Osteoblast (primary cell): ENCODE data around the gene CNNM3. TPM values are rescaled to one million over a fixed set of nuclear protein-coding genes. Genes with fewer than 3 reads are reported as not detected.

ENCODE experiments used
- DNase-seq: peaks from one replicate; pipeline ENCODE4 v3.0.0; 2011; ENCODE audit warnings: low spot score, mixed read lengths; ENCODE audit not compliant: insufficient read length; ENCODE audit errors: missing footprints
- H2AFZ ChIP-seq: 2 replicates; pipeline ENCODE4 v1.6.0; 2011; ENCODE audit warnings: mild to moderate bottlenecking, low read length
- H3K27ac ChIP-seq: 2 replicates; pipeline ENCODE4 v1.5.1; 2011; ENCODE audit warnings: mild to moderate bottlenecking, low read depth, low read length, moderate library complexity
- H3K27me3 ChIP-seq: 2 replicates; pipeline ENCODE4 v1.6.0; 2012; ENCODE audit warnings: mild to moderate bottlenecking, control low read depth, inconsistent platforms, low read length, moderate library complexity; ENCODE audit not compliant: insufficient read depth
- H3K36me3 ChIP-seq: 2 replicates; pipeline ENCODE4 v1.5.1; 2011; ENCODE audit warnings: mild to moderate bottlenecking, low read length, control low read depth, moderate library complexity; ENCODE audit not compliant: insufficient read depth
- H3K4me1 ChIP-seq: 2 replicates; pipeline ENCODE4 v1.5.1; 2011; ENCODE audit warnings: mild to moderate bottlenecking, low read length, control low read depth, moderate library complexity; ENCODE audit not compliant: insufficient read depth
- H3K4me2 ChIP-seq: 2 replicates; pipeline ENCODE4 v1.6.0; 2011; ENCODE audit warnings: mild to moderate bottlenecking, low read length; ENCODE audit not compliant: insufficient read depth
- H3K4me3 ChIP-seq: fragments of 200-600 bp; sonication (generic); 3 replicates; pipeline ENCODE4 v1.5.1; 2012; ENCODE audit warnings: mild to moderate bottlenecking, low read length, inconsistent platforms; ENCODE audit not compliant: insufficient read depth
- H3K79me2 ChIP-seq: 2 replicates; pipeline ENCODE4 v1.6.0; 2012; ENCODE audit warnings: mild to moderate bottlenecking, low read length, control low read depth, inconsistent platforms; ENCODE audit not compliant: insufficient read depth
- H3K9me3 ChIP-seq: 2 replicates; pipeline ENCODE4 v1.5.1; 2011; ENCODE audit warnings: low read depth, low read length, control low read depth
- H4K20me1 ChIP-seq: 2 replicates; pipeline ENCODE4 v1.6.0; 2012; ENCODE audit warnings: mild to moderate bottlenecking, low read length, control low read depth; ENCODE audit not compliant: insufficient read depth
- total RNA-seq: library from RNA; depleted of rRNA; stranded (reverse); fragments of >200 nt; gene quantifications from 2 replicates; pipeline ENCODE4 v1.2.3, GENCODE V29; 2012
- TF ChIP-seq, protein P1 (sequence below): IDR thresholded peaks from 2 replicates; pipeline ENCODE4 v1.5.1; 2011; ENCODE audit warnings: mild to moderate bottlenecking, low read depth, low read length, moderate library complexity; ENCODE audit errors: extremely low read depth

The CNNM3 gene
- total RNA-seq, 1 donor = 8.7 TPM

DNA sequence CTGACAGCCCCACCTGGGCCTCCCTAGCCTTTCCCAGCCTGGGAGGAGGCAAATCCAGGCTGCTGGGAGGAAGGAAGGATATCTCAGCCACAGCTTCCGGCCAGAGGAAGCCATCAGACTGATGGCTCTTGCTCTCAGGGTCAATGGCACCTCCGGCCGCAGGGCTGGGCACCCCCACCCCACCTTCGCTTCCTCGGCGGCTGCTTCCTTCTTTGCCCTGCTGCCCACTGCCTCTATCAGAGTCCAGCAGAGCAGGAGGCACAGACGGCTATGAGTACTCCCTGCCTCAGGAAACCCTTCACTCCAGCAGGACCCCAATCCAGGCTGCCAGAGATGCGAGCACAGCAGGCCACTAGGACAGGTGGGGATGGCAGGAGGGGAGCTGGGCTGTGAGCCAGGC lies 50.5 kb downstream of the CNNM3 start:
- Histone ChIP-seq H3K4me2 (peak overlapping the region; percentile 93), H3K79me2 (peaks cover 39% of the 10 kb centered on the region), H3K4me3 (no peak overlapping the region), H3K9me3 (no peaks in the 10 kb centered on the region), H2AFZ (no peak overlapping the region), H4K20me1 (peaks cover 47% of the 10 kb centered on the region), H3K36me3 (peaks cover 47% of the 10 kb centered on the region), H3K27ac (no peak overlapping the region), H3K27me3 (no peaks in the 10 kb centered on the region), H3K4me1 (peaks cover 15% of the 10 kb centered on the region)
- TF ChIP-seq, protein P1, sequence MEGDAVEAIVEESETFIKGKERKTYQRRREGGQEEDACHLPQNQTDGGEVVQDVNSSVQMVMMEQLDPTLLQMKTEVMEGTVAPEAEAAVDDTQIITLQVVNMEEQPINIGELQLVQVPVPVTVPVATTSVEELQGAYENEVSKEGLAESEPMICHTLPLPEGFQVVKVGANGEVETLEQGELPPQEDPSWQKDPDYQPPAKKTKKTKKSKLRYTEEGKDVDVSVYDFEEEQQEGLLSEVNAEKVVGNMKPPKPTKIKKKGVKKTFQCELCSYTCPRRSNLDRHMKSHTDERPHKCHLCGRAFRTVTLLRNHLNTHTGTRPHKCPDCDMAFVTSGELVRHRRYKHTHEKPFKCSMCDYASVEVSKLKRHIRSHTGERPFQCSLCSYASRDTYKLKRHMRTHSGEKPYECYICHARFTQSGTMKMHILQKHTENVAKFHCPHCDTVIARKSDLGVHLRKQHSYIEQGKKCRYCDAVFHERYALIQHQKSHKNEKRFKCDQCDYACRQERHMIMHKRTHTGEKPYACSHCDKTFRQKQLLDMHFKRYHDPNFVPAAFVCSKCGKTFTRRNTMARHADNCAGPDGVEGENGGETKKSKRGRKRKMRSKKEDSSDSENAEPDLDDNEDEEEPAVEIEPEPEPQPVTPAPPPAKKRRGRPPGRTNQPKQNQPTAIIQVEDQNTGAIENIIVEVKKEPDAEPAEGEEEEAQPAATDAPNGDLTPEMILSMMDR = no peak
- peak; percentile 87 for DNase-seq

DNA sequence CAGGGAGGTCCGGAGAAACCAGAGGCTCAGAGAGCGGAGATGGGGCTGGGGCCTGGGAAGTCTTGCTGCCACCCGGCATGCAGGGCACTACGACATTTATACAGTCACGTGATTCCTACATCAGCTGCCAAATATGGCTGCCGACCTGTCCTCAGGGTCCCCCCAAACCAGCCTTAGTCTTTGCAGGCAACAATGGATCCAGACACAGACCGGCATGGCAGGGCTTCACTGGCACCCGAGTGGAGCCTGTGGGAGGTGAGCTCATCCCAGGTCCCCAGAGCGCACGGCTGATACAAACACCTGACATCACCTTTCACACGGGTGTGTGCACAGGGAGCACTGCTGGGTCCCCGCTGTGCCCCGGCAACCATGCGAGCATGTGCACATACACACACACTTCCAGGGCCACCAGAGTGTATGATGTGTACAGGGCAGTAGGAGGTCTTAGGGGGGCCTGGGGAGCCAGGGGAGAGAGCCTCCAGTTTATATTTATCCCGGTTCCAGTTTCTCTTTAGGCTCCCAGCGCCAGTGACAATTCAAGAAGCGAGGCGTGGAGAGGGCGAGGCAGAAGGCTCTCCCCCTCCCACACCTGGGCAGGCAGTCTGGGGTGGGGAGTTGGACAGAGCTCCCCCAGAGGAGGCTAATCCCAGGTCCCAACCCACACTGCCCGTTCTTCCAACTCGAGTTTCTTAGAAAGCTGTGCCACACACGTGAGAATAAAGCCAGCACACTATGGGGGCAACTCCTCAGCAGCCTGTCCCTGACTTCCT lies 51.1 kb downstream of the CNNM3 start:
- Histone ChIP-seq H3K36me3 (peaks cover 41% of the 10 kb centered on the region), H3K9me3 (no peaks in the 10 kb centered on the region), H2AFZ (no peak overlapping the region), H3K79me2 (peaks cover 39% of the 10 kb centered on the region), H3K4me2 (peak overlapping the region; percentile 93), H3K4me3 (peak overlapping the region; percentile 88), H3K4me1 (peaks cover 15% of the 10 kb centered on the region), H3K27ac (peak overlapping the region; percentile 73), H4K20me1 (peaks cover 46% of the 10 kb centered on the region), H3K27me3 (no peaks in the 10 kb centered on the region)
- TF ChIP-seq, protein P1 = no peak
- DNase-seq = peak; percentile 88

DNA sequence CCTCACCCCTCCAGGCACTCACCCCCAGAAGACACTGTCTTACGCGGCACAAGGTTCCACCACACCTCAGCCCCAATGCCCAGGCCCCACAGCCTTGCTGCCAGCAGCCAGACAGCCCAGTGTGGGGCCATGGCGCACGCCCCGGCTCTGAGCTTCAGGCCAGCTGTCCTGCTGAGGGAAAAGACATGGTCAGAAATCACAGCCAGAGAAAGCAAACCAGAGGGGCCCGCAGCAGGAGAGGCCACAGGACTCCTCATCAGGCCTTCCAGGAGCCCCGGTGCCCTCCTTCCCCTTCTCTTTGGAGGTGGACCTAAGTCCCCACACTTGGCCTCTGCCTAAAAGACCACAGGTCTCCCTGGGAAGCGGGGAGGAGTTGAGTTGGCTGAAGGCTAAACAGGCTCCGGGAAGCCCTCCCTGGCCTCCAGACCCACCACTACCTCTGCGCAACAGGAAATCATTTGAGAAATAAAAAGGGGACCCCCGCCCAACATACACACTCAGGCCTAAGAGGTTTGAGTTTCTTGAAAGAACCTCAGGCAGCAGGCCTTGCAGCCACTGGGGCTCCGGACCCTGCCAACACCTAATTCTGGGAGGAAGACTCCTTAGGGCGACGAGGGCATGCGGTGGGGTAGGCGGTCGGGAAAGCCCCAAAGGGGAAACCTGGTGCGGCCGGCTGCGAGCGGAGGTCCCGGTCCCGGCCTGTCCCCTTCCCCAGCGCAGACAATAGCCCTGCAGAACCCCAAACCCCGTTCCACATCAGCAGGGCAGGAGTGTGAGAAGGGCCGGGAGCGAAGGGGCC lies 51.9 kb downstream of the CNNM3 start:
- Histone ChIP-seq H3K27me3 (no peaks in the 10 kb centered on the region), H3K4me3 (peak overlapping the region; percentile 88), H2AFZ (peak overlapping the region; percentile 70), H3K4me2 (peak overlapping the region; percentile 93), H3K4me1 (peaks cover 20% of the 10 kb centered on the region), H4K20me1 (peaks cover 46% of the 10 kb centered on the region), H3K27ac (peak overlapping the region; percentile 73), H3K36me3 (peaks cover 38% of the 10 kb centered on the region), H3K9me3 (no peaks in the 10 kb centered on the region), H3K79me2 (peaks cover 39% of the 10 kb centered on the region)
- TF ChIP-seq, protein P1 = no peak
- DNase-seq = peak; percentile 94
